Measurements from ENCODE around the gene DNAJC10.

The DNAJC10 gene

DNA sequence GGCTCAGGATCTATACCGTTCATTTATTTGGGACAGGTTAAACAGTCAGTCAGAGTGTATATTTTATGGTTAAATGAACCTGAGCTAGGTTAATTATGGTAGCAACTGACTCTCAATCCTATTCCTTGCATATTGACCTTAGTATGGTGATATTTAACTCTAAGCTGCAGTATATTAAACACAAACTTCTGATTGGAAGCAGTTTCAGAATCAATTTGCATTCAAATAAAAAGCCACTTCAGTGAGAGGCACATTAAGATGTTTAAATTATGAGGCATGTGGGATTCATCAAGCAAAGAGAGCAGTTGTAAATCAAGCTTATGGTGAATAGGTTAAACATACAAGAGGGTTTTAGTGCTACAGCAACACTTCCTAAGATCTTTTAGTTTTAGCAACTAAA is 110.0 kb downstream of the DNAJC10 start:
- Mint-ChIP-seq H3K27ac (no peak overlapping the region), H3K9me3 (ENCODE audit: low read depth) (no peaks in the 10 kb centered on the region), H3K4me3 (no peak overlapping the region), H3K4me1 (ENCODE audit: low read depth) (no peaks in the 10 kb centered on the region), H3K27me3 (peaks cover 2% of the 10 kb centered on the region), H3K36me3 (no peaks in the 10 kb centered on the region)

- Mint-ChIP-seq H3K36me3 (no peaks in the 10 kb centered on the region), H3K27me3 (peaks cover 2% of the 10 kb centered on the region), H3K4me3 (no peak overlapping the region), H3K9me3 (ENCODE audit: low read depth) (no peaks in the 10 kb centered on the region), H3K27ac (no peak overlapping the region), H3K4me1 (ENCODE audit: low read depth) (no peaks in the 10 kb centered on the region)
Observed at GRCh38 chr2:182826496-182826895, 110.4 kb downstream of the DNAJC10 start.

- Mint-ChIP-seq H3K27ac (no peak overlapping the region), H3K4me1 (ENCODE audit: low read depth) (no peaks in the 10 kb centered on the region), H3K4me3 (no peak overlapping the region), H3K27me3 (peaks cover 3% of the 10 kb centered on the region), H3K9me3 (ENCODE audit: low read depth) (no peaks in the 10 kb centered on the region), H3K36me3 (no peaks in the 10 kb centered on the region)
Observed at GRCh38 chr2:182827182-182827879, 111.3 kb downstream of the DNAJC10 start.

DNA sequence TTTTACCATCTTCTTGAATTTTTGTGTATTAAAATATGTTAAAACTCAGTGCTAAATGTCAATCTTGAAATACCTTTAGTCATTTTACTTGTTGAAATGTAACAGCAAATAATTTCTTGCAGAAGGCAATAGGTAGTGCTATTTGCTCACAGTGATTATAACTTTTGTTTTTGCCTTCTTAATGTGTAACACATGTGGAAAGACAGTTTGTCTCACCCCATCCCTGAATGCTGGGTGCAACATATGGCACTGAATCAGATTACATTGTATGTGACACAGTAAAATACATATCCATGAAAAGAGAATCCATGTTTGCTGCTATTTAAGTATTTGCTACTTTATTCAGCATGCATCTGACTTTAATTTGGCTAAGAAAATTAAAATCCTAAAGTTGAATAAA is 115.0 kb downstream of the DNAJC10 start:
- Mint-ChIP-seq H3K27me3 (peaks cover 7% of the 10 kb centered on the region), H3K4me1 (ENCODE audit: low read depth) (no peaks in the 10 kb centered on the region), H3K27ac (no peak overlapping the region), H3K36me3 (no peaks in the 10 kb centered on the region), H3K4me3 (no peak overlapping the region), H3K9me3 (ENCODE audit: low read depth) (no peaks in the 10 kb centered on the region)

DNA sequence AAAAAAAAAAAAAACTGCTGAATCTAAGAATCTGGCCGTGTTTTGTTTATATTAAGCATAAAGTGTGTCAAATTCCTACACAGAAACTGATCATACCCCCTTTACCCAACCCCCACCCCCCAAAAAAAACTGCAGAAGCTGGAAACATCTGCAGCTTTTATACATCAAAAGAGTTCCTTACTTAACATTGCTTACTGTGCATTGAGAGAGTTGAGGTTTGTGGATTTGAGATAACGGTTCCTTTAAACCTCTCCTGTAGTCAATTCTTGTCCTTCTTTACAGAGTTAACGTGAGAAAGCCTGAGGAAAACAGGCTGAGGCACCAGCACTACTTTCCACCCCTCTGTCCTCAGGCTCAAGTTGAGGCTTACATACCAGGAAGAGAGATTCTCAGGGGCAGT is 115.9 kb downstream of the DNAJC10 start:
- H3K9me3 Mint-ChIP-seq (ENCODE audit: low read depth): no peaks in the 10 kb centered on the region

DNA sequence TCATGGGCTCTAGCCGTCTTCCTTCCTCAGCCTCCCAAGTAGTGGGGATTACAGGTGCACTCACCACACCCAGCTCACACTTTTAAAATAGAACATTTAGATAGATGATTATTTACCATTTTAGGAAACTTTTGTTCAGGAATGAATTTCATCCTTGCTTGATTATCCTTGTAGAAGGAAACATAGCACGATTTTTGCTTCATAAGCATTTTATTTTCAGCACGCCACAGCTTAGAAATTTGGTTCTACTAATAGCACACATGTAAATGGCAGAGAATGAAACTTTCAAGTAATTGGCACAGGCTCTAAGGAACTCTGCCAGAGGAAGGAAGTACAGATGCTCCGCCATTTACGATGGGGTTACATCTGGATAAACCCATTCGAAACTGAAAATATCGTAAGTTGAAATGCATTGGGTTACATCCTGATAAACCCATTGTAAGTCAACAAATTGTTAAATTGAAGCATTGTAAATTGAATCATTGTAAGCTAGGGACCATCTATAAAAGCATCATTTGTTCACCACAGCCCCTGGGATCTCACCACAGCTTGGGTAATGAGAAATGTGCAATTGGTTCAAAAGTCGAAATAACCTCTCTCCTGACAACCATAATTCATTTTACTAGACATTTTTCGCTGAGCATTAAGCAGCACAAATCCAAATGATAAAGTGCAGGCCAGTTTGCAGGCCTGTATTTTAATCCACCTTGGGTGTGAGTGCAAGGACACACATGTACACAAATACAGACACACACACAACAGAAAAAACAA is 117.2 kb downstream of the DNAJC10 start:
- H3K27ac Mint-ChIP-seq: no peak overlapping the region
- H3K36me3 Mint-ChIP-seq: no peaks in the 10 kb centered on the region
- H3K4me1 Mint-ChIP-seq (ENCODE audit: low read depth): no peaks in the 10 kb centered on the region
- H3K4me3 Mint-ChIP-seq: no peak overlapping the region
- H3K9me3 Mint-ChIP-seq (ENCODE audit: low read depth): no peaks in the 10 kb centered on the region
- H3K27me3 Mint-ChIP-seq: peaks cover 7% of the 10 kb centered on the region

More for the DNA sequence above, 115.9 kb downstream of the DNAJC10 start:
- Mint-ChIP-seq H3K27ac (no peak overlapping the region), H3K4me1 (ENCODE audit: low read depth) (no peaks in the 10 kb centered on the region), H3K4me3 (no peak overlapping the region), H3K36me3 (no peaks in the 10 kb centered on the region), H3K27me3 (peaks cover 7% of the 10 kb centered on the region)

GRCh38 chr2:182834293-182834692 is 118.2 kb downstream of the DNAJC10 start:
- no peaks in the 10 kb centered on the region for H3K36me3 Mint-ChIP-seq
- no peak overlapping the region for H3K4me3 Mint-ChIP-seq
- no peak overlapping the region for H3K27ac Mint-ChIP-seq
- H3K27me3 Mint-ChIP-seq: peaks cover 7% of the 10 kb centered on the region
- no peaks in the 10 kb centered on the region for H3K4me1 Mint-ChIP-seq (ENCODE audit: low read depth)
- H3K9me3 Mint-ChIP-seq (ENCODE audit: low read depth): no peaks in the 10 kb centered on the region

GRCh38 chr2:182836451-182836850 is 120.4 kb downstream of the DNAJC10 start:
- Mint-ChIP-seq H3K27me3 (peaks cover 5% of the 10 kb centered on the region), H3K9me3 (ENCODE audit: low read depth) (no peaks in the 10 kb centered on the region), H3K4me1 (ENCODE audit: low read depth) (no peaks in the 10 kb centered on the region), H3K36me3 (no peaks in the 10 kb centered on the region), H3K27ac (no peak overlapping the region), H3K4me3 (no peak overlapping the region)
